GM19025 (cell line): ENCODE measurements around the gene RABGGTB.
"Not testable (repeated sequence)": the region's sequence is repeated elsewhere in the genome, so short reads cannot be mapped to it uniquely, and the experiment has no call there.

Source experiments
- ATAC-seq: cut with Tn5 transposase; IDR thresholded peaks from one replicate; pipeline ENCODE4 v1.9.1; 2021; ENCODE audit warnings: mild to moderate bottlenecking, low read depth, moderate library complexity; ENCODE audit not compliant: unreplicated experiment

RABGGTB gene

GRCh38 chr1:75794382-75794781, 8.3 kb downstream of the RABGGTB start:
- no peak for ATAC-seq

GRCh38 chr1:75795703-75796193, 9.7 kb downstream of the RABGGTB start:
- ATAC-seq = no peak

- no peak for ATAC-seq
Observed at GRCh38 chr1:75796376-75797272, 10.6 kb downstream of the RABGGTB start, which contains the start of gene MSH4. MSH4 (plus strand) TSS chr1:75796882; CDS start chr1:75796986, 104 bp downstream.

GRCh38 chr1:75797273-75797588, 11.2 kb downstream of the RABGGTB start:
- no peak for ATAC-seq

GRCh38 chr1:75797606-75798216, 11.7 kb downstream of the RABGGTB start:
- ATAC-seq = no peak

GRCh38 chr1:75801480-75801879, 15.4 kb downstream of the RABGGTB start:
- ATAC-seq = not testable (repeated sequence)

- ATAC-seq = no peak
Observed at GRCh38 chr1:75808921-75809320, 22.9 kb downstream of the RABGGTB start.

GRCh38 chr1:75810113-75810512, 24.1 kb downstream of the RABGGTB start:
- not testable (repeated sequence) for ATAC-seq

- ATAC-seq = no peak
Observed at GRCh38 chr1:75811211-75811981, 25.3 kb downstream of the RABGGTB start.

- ATAC-seq = no peak
Observed at GRCh38 chr1:75812065-75812464, 26.0 kb downstream of the RABGGTB start.

- not testable (repeated sequence) for ATAC-seq
Observed at GRCh38 chr1:75823596-75823995, 37.5 kb downstream of the RABGGTB start.

- ATAC-seq = no peak
Observed at GRCh38 chr1:75836528-75837100, 50.6 kb downstream of the RABGGTB start.

- no peak for ATAC-seq
Observed at GRCh38 chr1:75838079-75838478, 52.0 kb downstream of the RABGGTB start.

GRCh38 chr1:75841421-75841820, 55.4 kb downstream of the RABGGTB start:
- no peak for ATAC-seq
